ENCODE results near the gene POC1B.

Gene POC1B

GRCh38 chr12:89417246-89417977, 108.4 kb downstream of the POC1B start:
- no peak for DNase-seq

GRCh38 chr12:89416049-89416792, 109.6 kb downstream of the POC1B start:
- no peak for DNase-seq

GRCh38 chr12:89414851-89415250, 111.0 kb downstream of the POC1B start:
- DNase-seq, result no peak

GRCh38 chr12:89414322-89414721, 111.5 kb downstream of the POC1B start:
- no peak for DNase-seq

GRCh38 chr12:89413234-89413633, 112.6 kb downstream of the POC1B start:
- no peak for DNase-seq

- no peak for DNase-seq
Measured at GRCh38 chr12:89412665-89413064, 113.2 kb downstream of the POC1B start.

GRCh38 chr12:89411846-89412245, 114.0 kb downstream of the POC1B start:
- DNase-seq, result no peak

- DNase-seq, result no peak
Measured at GRCh38 chr12:89411234-89411633, 114.6 kb downstream of the POC1B start.

GRCh38 chr12:89405626-89406345, 120.1 kb downstream of the POC1B start:
- DNase-seq, result no peak

- DNase-seq, result no peak
Measured at GRCh38 chr12:89401433-89402058, 124.3 kb downstream of the POC1B start.

GRCh38 chr12:89400415-89400814, 125.4 kb downstream of the POC1B start:
- no peak for DNase-seq

- DNase-seq, result no peak
Measured at GRCh38 chr12:89395712-89396111, 130.1 kb downstream of the POC1B start.

- DNase-seq, result no peak
Measured at GRCh38 chr12:89393551-89394121, 132.2 kb downstream of the POC1B start.

GRCh38 chr12:89392391-89392790, 133.5 kb downstream of the POC1B start:
- no peak for DNase-seq

GRCh38 chr12:89391726-89392336, 134.0 kb downstream of the POC1B start:
- DNase-seq, result no peak

- no peak for DNase-seq
Measured at GRCh38 chr12:89390802-89391673, 134.8 kb downstream of the POC1B start.

GRCh38 chr12:89389755-89390661, 135.8 kb downstream of the POC1B start:
- DNase-seq, result no peak

- DNase-seq, result no peak
Measured at GRCh38 chr12:89386138-89386537, 139.7 kb downstream of the POC1B start.

- no peak for DNase-seq
Measured at GRCh38 chr12:89384807-89385206, 141.0 kb downstream of the POC1B start.

- no peak for DNase-seq
Measured at GRCh38 chr12:89384050-89384758, 141.6 kb downstream of the POC1B start.
